Body of pancreas (tissue), 4 donors: Measurements from ENCODE around the gene PDK4. TPM values are rescaled to one million over a fixed set of nuclear protein-coding genes. Genes with fewer than 3 reads are reported as not detected.

ENCODE experiments used
- ATAC-seq: fragments of 150-250 bp; one replicate; pipeline ENCODE4 v1.9.1; 2016
- DNase-seq, 4 donors: peaks; one replicate each; pipeline ENCODE4 v3.0.0-alpha.2; 2019
- H3K27ac ChIP-seq, 4 donors: fragments of 200-600 bp; sonication (generic); 1 replicate in 3 of 4; 2 replicates in 1 of 4; pipeline versions ENCODE4 v1.5.1 to v1.6.1; 2016 to 2019; ENCODE audit warnings: mild to moderate bottlenecking in 1 of 4, mixed read lengths in 1 of 4, moderate library complexity in 1 of 4
- H3K27me3 ChIP-seq, 2 donors: fragments of 200-600 bp; sonication (generic); one replicate each; pipeline ENCODE4 v1.6.0; 2016; ENCODE audit warnings: mild to moderate bottlenecking in 1 of 2
- H3K36me3 ChIP-seq, 2 donors: fragments of 200-600 bp; sonication (generic); replicated peaks in 1 of 2; 2 replicates each; pipeline ENCODE4 v1.5.1; 2016; ENCODE audit warnings: low read depth in 2 of 2; ENCODE audit not compliant: insufficient read depth in 1 of 2
- H3K4me1 ChIP-seq: fragments of 200-600 bp; sonication (generic); one replicate; pipeline ENCODE4 v1.6.0; 2016
- H3K4me3 ChIP-seq, 2 donors: fragments of 200-600 bp; sonication (generic); 1 replicate in 1 of 2; 2 replicates in 1 of 2; pipeline ENCODE4 v1.5.1; 2016 to 2019
- H3K9me3 ChIP-seq, 3 donors: fragments of 200-600 bp; sonication (generic); 1 replicate in 2 of 3; 2 replicates in 1 of 3; pipeline ENCODE4 v1.5.1; 2016
- POLR2A ChIP-seq, 3 donors: fragments of 450-650 bp; IDR thresholded peaks; one replicate each; pipeline ENCODE4 v1.6.1; 2016; ENCODE audit warnings: antibody characterized with exemption in 3 of 3, mild to moderate bottlenecking in 2 of 3
- WGBS, 2 donors: methylation state at CpG; one replicate each; pipeline ENCODE4 v1.1.5; 2017; 5-methylcytosine and 5-hydroxymethylcytosine counted together
- intact Hi-C: fragments of 100-400 bp; cut with DNase I; formaldehyde crosslinking; loops from one replicate; pipeline ENCODE4 v1.15.1; 2023
- total RNA-seq, 2 donors: library from RNA; depleted of rRNA; stranded (reverse); fragments of >200 nt; gene quantifications; one replicate each; pipeline ENCODE4 v1.1.0, GENCODE V29; 2016
- TF ChIP-seq, protein P1 (sequence below), 7 experiments: fragments of 450-650 bp in 4 of 7; fragments of 200-600 bp in 3 of 7; sonication (generic) in 3 of 7; IDR thresholded peaks; one replicate each; pipeline ENCODE4 v1.5.1; 2016 to 2019; ENCODE audit warnings: antibody characterized with exemption in 7 of 7

The PDK4 gene
- total RNA-seq, 2 donors from 2014 or later, result 234 to 308 TPM

DNA sequence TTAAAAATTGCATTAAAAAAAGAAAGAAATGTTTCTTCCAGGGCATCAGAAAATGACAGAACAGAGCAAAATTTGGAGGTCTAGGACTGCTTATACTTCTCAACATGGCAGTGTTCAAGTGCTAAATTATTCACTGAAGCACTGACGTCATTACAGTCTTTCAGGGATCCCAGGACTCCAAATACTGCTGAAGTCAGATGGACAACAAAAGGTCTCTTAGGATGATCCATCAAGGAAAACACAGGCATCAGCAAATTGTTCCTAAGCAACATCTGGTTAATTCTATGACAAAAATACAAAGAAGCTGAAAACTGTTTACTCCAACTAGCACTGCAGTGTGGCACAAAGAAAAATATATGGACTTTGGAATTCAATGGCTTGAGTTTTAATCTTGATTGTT lies 52.1 kb downstream of the PDK4 start:
- no peak overlapping the region for H3K4me3 ChIP-seq
- no peak overlapping the region for H3K27ac ChIP-seq
- DNase-seq (no peak), ATAC-seq (no peak)
- TF ChIP-seq POLR2A (IDR thresholded peaks at IDR 0.05), result no peak
- TF ChIP-seq, protein P1, sequence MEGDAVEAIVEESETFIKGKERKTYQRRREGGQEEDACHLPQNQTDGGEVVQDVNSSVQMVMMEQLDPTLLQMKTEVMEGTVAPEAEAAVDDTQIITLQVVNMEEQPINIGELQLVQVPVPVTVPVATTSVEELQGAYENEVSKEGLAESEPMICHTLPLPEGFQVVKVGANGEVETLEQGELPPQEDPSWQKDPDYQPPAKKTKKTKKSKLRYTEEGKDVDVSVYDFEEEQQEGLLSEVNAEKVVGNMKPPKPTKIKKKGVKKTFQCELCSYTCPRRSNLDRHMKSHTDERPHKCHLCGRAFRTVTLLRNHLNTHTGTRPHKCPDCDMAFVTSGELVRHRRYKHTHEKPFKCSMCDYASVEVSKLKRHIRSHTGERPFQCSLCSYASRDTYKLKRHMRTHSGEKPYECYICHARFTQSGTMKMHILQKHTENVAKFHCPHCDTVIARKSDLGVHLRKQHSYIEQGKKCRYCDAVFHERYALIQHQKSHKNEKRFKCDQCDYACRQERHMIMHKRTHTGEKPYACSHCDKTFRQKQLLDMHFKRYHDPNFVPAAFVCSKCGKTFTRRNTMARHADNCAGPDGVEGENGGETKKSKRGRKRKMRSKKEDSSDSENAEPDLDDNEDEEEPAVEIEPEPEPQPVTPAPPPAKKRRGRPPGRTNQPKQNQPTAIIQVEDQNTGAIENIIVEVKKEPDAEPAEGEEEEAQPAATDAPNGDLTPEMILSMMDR (IDR thresholded peaks at IDR 0.05), result no peak
- peaks cover 43% of the 10 kb centered on the region for H3K4me1 ChIP-seq
- H3K9me3 ChIP-seq, result no peaks in the 10 kb centered on the region
- H3K36me3 ChIP-seq, result no peaks in the 10 kb centered on the region
- no peaks in the 10 kb centered on the region for H3K27me3 ChIP-seq
- intact Hi-C loops, result no loop called here
- 33 to 68% methylated on average over 1 of the region's 1 CpG for WGBS, 2 donors

DNA sequence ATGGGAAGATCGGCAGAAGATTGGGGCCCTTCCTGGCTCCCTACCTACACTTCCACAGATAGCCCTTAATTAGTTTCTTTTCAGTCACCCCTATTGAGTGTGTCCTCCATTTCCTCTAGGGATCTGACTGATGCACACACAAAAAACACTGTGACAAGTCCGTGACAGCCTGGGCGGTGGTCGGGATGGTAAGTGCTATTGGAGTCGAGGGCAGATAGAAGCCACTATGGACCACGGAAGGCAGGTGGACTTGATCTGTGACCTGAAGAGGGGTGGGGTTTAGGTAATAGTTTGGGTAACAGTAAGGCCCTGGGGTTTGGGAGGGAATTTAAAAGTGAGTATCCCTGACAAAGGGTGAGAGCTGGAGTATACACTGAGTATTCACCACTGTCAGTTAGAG lies 53.0 kb downstream of the PDK4 start:
- H3K4me1 ChIP-seq, result peaks cover 34% of the 10 kb centered on the region
- ATAC-seq (no peak), DNase-seq (no peak)
- no peaks in the 10 kb centered on the region for H3K36me3 ChIP-seq
- WGBS, 2 donors, result 77 to 81% methylated on average over 6 of the region's 6 CpGs
- no peak overlapping the region for H3K27ac ChIP-seq
- no peaks in the 10 kb centered on the region for H3K9me3 ChIP-seq
- TF ChIP-seq, protein P1 (IDR thresholded peaks at IDR 0.05), result no peak
- no peak for TF ChIP-seq POLR2A (IDR thresholded peaks at IDR 0.05)
- intact Hi-C loops, result no loop called here
- no peaks in the 10 kb centered on the region for H3K27me3 ChIP-seq
- no peak overlapping the region for H3K4me3 ChIP-seq

DNA sequence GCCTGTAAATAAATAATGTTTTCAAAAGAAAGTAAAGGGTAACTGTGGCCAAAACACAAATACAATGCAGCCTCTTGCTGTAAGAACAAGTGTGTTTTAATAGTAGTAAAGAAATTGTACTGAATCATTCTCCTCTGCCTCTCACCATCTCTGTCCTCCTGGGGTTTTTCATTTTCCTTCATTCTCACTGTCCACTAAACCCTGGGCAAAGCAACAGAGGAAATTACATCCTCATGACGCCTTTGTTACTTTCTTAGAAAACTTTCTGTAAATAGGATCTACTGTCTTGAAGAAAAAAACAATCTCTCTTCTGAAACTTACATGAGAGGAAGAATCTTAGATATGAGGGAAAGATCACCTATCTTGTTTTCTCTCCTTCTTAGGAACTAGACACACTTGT lies 56.0 kb downstream of the PDK4 start:
- H3K27ac ChIP-seq, result no peak overlapping the region
- ATAC-seq (no peak), DNase-seq (no peak)
- TF ChIP-seq POLR2A (IDR thresholded peaks at IDR 0.05), result no peak
- TF ChIP-seq, protein P1 (IDR thresholded peaks at IDR 0.05), result no peak
- no peaks in the 10 kb centered on the region for H3K36me3 ChIP-seq
- H3K4me3 ChIP-seq, result no peak overlapping the region
- H3K27me3 ChIP-seq, result no peaks in the 10 kb centered on the region
- 78 to 88% methylated on average over 1 of the region's 1 CpG for WGBS, 2 donors
- H3K4me1 ChIP-seq, result peaks cover 5% of the 10 kb centered on the region
- H3K9me3 ChIP-seq, result no peaks in the 10 kb centered on the region
- intact Hi-C loops, result no loop called here

DNA sequence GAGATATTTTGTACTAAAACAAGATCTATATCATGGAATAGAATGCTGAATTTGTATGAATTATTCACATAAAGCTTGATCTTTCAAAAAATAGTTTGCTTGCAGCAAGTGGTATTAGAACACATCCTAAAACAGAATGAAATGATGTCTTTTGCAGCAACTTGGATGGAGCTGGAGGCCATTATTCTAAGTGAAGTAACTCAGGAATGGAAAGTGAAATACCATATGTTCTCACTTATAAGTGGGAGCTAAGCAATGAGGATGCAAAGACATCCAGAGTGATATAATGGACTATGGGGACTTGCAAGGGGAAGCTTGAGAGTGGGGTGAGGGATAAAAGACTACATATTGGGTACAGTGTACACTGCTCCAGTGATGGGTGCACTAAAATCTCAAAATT lies 56.9 kb downstream of the PDK4 start:
- no peak for TF ChIP-seq POLR2A (IDR thresholded peaks at IDR 0.05)
- TF ChIP-seq, protein P1 (IDR thresholded peaks at IDR 0.05), result no peak
- intact Hi-C loops, result loop anchor here (10.0 kb wide), 1 partner anchor 45 kb away; no protein-coding TSS in a partner anchor
- no peak for ATAC-seq
- no peaks in the 10 kb centered on the region for H3K4me1 ChIP-seq
- DNase-seq, result no peak
- no peak overlapping the region for H3K4me3 ChIP-seq
- no peaks in the 10 kb centered on the region for H3K36me3 ChIP-seq
- H3K27me3 ChIP-seq, result no peaks in the 10 kb centered on the region
- H3K9me3 ChIP-seq, result no peaks in the 10 kb centered on the region
- no peak overlapping the region for H3K27ac ChIP-seq

DNA sequence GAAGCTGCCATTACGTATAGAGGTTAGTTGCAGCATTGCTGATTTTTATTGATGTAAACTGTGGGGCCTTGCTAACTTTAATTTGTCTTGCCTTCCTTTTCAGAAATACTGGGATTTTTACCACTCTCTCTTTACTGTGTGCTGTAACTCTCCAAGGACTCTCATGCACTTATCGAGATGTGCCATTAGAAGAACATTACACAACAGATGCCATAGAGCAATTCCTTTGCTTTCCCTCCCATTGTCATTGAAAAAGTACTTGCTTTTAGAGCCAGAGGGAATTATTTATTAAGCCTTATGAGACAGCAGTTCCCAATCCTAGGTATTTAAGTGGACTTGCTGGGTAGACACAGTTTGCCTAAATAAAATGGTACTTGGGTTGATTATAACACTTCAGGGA lies 58.8 kb downstream of the PDK4 start:
- Histone ChIP-seq H3K27ac (no peak overlapping the region), H3K9me3 (no peaks in the 10 kb centered on the region), H3K27me3 (no peaks in the 10 kb centered on the region), H3K36me3 (no peaks in the 10 kb centered on the region), H3K4me1 (no peaks in the 10 kb centered on the region), H3K4me3 (no peak overlapping the region)
- TF ChIP-seq POLR2A (IDR thresholded peaks at IDR 0.05), result no peak
- TF ChIP-seq, protein P1 (IDR thresholded peaks at IDR 0.05), result no peak
- WGBS, 2 donors, result 76 to 83% methylated on average over 2 of the region's 2 CpGs
- DNase-seq (no peak), ATAC-seq (no peak)
- intact Hi-C loops, result loop anchor here (10.0 kb wide), 1 partner anchor 47 kb away; no protein-coding TSS in a partner anchor
